Left ventricle myocardium inferior (tissue), 1 donor: ENCODE results near the gene SREBF2. TPM values are rescaled to one million over a fixed set of nuclear protein-coding genes. Genes with fewer than 3 reads are reported as not detected.

ENCODE experiments used
- DNase-seq: peaks from one replicate; pipeline ENCODE4 v3.0.0-alpha.2; 2020
- H3K27ac ChIP-seq: fragments of 200-600 bp; replicated peaks from 2 replicates; pipeline ENCODE4 v1.8.0; 2021
- H3K27me3 ChIP-seq: fragments of 200-600 bp; 2 replicates; pipeline ENCODE4 v1.8.0; 2021; ENCODE audit warnings: low read depth
- H3K36me3 ChIP-seq: fragments of 200-600 bp; 2 replicates; pipeline ENCODE4 v1.8.0; 2021
- H3K4me1 ChIP-seq: fragments of 200-600 bp; 2 replicates; pipeline ENCODE4 v1.8.0; 2021
- H3K4me3 ChIP-seq: fragments of 200-600 bp; 2 replicates; pipeline ENCODE4 v1.8.0; 2021; ENCODE audit warnings: mild to moderate bottlenecking, moderate library complexity
- H3K9me3 ChIP-seq: fragments of 200-600 bp; replicated peaks from 2 replicates; pipeline ENCODE4 v1.8.0; 2021
- intact Hi-C: fragments of 100-400 bp; cut with micrococcal nuclease; formaldehyde crosslinking; loops from one replicate; pipeline ENCODE4 v1.11.0; 2022
- total RNA-seq: library from RNA; stranded (reverse); fragmentation: NEBNext Ultra II Directional; extraction: Animal tissue kit (Norgen Biotek cat#: 25700); gene quantifications from one replicate; pipeline ENCODE4 v1.2.1, GENCODE V29; 2021
- TF ChIP-seq, protein P1 (sequence below): fragments of 200-600 bp; IDR thresholded peaks from 2 replicates; pipeline ENCODE4 v1.8.0; 2021; ENCODE audit warnings: antibody characterized with exemption, mild to moderate bottlenecking, borderline replicate concordance
- donor health status: DM: no; HTN: yes; CAD: no; lungs with severe emphysema.

The SREBF2 gene
- total RNA-seq, 1 donor from 2014 or later, result 74.5 TPM

DNA sequence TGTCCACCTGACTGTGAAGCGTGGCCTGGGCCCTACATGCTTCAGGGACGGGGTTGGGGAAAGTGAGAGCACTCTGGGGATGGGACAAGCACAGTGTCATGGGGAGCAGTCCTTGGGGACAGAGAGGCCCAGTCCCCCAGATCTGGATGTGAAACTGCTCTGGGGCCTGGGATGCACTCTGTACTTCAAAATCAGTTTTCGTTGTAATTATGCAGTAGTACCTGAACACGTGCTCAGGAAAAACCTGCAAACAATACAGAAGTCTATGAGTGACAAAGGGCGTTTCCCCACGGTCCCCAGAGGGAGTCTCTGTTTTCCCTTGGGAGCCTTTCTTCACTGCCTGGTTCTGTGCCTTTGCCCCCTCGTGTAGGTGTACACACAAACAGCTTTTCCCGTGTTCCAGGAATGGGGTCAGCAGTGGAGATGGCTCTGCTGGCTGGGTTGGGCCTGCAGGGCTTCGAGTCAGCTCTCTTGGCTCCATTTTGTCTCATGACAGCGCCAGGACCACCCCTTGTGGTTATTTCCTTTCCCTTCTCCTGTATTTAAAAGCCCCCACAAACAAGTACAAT, 98.9 kb downstream of the SREBF2 start:
- H3K4me3 ChIP-seq, result no peak overlapping the region
- no peaks in the 10 kb centered on the region for H3K9me3 ChIP-seq
- intact Hi-C loops, result no loop called here
- no peak for DNase-seq
- H3K27ac ChIP-seq, result no peak overlapping the region
- TF ChIP-seq, protein P1, sequence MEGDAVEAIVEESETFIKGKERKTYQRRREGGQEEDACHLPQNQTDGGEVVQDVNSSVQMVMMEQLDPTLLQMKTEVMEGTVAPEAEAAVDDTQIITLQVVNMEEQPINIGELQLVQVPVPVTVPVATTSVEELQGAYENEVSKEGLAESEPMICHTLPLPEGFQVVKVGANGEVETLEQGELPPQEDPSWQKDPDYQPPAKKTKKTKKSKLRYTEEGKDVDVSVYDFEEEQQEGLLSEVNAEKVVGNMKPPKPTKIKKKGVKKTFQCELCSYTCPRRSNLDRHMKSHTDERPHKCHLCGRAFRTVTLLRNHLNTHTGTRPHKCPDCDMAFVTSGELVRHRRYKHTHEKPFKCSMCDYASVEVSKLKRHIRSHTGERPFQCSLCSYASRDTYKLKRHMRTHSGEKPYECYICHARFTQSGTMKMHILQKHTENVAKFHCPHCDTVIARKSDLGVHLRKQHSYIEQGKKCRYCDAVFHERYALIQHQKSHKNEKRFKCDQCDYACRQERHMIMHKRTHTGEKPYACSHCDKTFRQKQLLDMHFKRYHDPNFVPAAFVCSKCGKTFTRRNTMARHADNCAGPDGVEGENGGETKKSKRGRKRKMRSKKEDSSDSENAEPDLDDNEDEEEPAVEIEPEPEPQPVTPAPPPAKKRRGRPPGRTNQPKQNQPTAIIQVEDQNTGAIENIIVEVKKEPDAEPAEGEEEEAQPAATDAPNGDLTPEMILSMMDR, result no peak
- no peaks in the 10 kb centered on the region for H3K36me3 ChIP-seq
- H3K4me1 ChIP-seq, result peaks cover 25% of the 10 kb centered on the region
- H3K27me3 ChIP-seq, result peaks cover 6% of the 10 kb centered on the region

DNA sequence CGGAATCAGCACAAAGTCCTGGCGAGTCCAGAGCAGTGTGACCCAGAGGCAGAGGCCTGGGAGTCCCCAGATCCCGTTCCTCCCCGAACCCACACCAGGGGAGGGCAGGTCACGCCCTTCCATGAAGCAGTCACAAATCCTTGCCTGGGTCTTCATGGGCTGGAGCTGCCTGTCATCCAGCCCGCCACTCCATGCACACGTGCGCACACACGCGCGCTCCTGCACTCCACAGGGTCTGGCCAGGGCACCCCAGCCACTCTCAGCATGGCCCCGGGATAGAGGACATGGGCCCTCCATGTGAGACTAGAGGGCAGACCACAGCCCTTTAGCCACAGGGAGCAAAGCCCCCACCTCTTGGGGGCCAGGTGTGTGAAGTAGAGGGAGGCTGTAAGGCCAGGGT, 99.4 kb downstream of the SREBF2 start:
- TF ChIP-seq, protein P1, result no peak
- Histone ChIP-seq H3K9me3 (no peaks in the 10 kb centered on the region), H3K4me3 (no peak overlapping the region), H3K27me3 (peaks cover under 1% of the 10 kb centered on the region), H3K36me3 (no peaks in the 10 kb centered on the region), H3K27ac (no peak overlapping the region), H3K4me1 (peaks cover 25% of the 10 kb centered on the region)
- intact Hi-C loops, result no loop called here
- no peak for DNase-seq

DNA sequence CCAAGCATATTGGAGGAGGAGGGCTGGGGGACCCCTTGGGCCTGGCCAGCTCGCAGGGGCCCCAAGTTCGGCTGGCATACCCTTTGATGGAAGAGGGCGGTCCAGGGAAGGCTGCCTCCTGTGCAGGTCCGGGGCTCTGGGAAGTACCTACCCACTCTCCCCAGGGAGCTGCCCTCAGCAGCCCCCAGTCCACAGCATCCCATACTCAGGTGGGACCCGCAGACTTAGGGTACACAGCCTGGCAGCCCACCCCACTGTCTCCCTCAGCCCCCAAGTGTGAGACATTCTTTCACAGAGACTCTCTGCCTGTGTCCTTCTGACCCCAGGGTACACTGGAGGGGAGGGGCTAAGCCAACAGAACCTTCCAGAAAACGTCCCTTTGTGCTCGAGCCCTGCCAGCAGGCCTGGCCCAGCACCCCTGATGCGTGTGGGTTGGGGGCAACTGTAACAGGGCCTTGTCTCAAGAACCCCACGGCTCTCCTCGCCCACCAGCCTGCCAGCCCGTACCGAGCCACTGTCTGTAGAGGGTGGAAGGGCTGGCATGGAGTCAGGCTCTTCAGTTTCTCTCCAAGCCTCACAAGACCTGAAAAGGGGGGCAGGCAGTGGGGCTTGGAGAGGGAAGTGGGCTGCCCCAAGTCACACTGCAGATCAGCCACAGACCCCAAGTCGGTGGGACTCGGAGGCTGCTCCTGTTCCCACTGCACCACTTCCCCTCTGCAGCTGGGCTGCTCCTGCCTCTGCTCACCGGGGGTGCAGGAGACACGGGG, 100.7 kb downstream of the SREBF2 start:
- intact Hi-C loops, result no loop called here
- Histone ChIP-seq H3K9me3 (no peaks in the 10 kb centered on the region), H3K27ac (peak overlapping the region; percentile 88), H3K4me3 (no peak overlapping the region), H3K4me1 (peaks cover 26% of the 10 kb centered on the region), H3K27me3 (no peaks in the 10 kb centered on the region), H3K36me3 (no peaks in the 10 kb centered on the region)
- DNase-seq, result no peak
- TF ChIP-seq, protein P1, result no peak

DNA sequence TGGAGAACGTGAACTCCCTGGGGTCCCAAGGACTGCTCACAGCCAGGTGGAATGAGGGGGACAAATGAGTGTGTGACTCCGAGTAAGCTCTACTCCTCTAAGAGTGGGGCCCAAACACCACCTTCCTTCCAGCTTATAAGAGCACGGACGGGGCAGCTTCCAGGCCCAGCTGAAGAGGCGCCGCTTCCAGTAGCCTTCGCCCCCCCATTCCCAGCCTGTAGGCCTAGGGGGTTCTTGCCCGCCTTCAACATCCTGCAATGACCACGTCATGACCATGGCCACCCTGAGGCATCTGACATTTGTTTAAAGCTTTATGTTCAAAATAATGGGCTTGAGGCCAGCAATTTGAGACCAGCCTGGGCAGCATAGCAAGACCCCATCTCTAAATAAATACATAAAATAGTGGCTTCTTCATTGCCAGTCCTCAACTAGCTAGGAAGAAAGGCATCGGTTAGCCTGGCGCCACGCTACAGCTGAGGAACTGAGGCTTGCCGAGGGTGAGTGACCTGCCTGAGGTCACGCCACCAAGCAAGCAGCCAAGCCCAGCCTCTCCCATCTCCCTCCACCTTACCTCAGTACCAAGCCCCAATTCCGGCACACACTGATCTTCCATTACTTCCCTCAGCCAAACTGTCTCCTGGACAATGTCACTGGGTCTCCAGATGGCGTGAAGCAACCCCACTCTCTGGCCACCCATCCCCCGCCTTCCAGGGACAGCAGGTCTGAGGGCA, 101.5 kb downstream of the SREBF2 start:
- TF ChIP-seq, protein P1, result no peak
- Histone ChIP-seq H3K4me3 (peak overlapping the region; percentile 29), H3K27ac (peak overlapping the region; percentile 88), H3K27me3 (no peaks in the 10 kb centered on the region), H3K4me1 (peaks cover 35% of the 10 kb centered on the region), H3K9me3 (no peaks in the 10 kb centered on the region), H3K36me3 (no peaks in the 10 kb centered on the region)
- intact Hi-C loops, result no loop called here
- no peak for DNase-seq

DNA sequence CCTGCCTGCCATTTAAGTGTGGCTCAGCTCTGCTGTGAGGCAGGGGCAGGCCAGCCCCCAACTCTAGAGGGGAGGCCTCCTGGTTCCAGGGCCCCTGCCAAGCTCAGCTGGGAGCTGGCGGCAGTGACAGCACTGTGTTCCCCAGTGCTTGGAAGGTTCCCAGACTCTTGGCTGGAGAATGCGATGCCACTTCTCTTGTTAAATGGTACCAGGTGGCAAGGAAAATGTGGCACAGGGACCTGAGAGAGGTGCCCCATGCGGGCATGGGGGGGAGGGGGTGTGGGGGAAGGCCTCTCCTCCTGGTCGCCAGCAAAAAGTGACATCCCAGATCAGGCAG, 102.1 kb downstream of the SREBF2 start:
- no peaks in the 10 kb centered on the region for H3K27me3 ChIP-seq
- TF ChIP-seq, protein P1, result no peak
- H3K4me3 ChIP-seq, result peak overlapping the region; percentile 29
- no peaks in the 10 kb centered on the region for H3K9me3 ChIP-seq
- intact Hi-C loops, result no loop called here
- DNase-seq, result peak; percentile 63
- peaks cover 37% of the 10 kb centered on the region for H3K4me1 ChIP-seq
- no peaks in the 10 kb centered on the region for H3K36me3 ChIP-seq
- peak overlapping the region; percentile 88 for H3K27ac ChIP-seq
